Measurements from ENCODE around the gene SERPINB7.

GRCh38 chr18:63787673-63788072 lies 12.5 kb downstream of the SERPINB7 start:
- TF ChIP-seq JUND (IDR thresholded peaks at IDR 0.05) = no peak
- TF ChIP-seq CTCF (IDR thresholded peaks at IDR 0.05 in 2 of 3, conservative IDR thresholded peaks at IDR 0.05 in 1 of 3; ENCODE audit: borderline replicate concordance in 1 of 3, insufficient read depth in 1 of 3, low read depth in 2 of 3, low read length in 2 of 3) = no peak
- no peak for TF ChIP-seq POLR2A (IDR thresholded peaks at IDR 0.05; ENCODE audit: borderline replicate concordance, extremely low read depth, insufficient read depth, insufficient read length)
- no peak for TF ChIP-seq RAD21 (IDR thresholded peaks at IDR 0.05; ENCODE audit: low read depth)
- TF ChIP-seq SP1 (IDR thresholded peaks at IDR 0.05; ENCODE audit: low read depth) = no peak
- TF ChIP-seq FOSL1 (IDR thresholded peaks at IDR 0.05; ENCODE audit: low read depth) = no peak
- no peak for TF ChIP-seq YY1 (IDR thresholded peaks at IDR 0.05; ENCODE audit: extremely low read depth, insufficient replicate concordance, low read depth, low read length)
- no peak for TF ChIP-seq EZH2 (IDR thresholded peaks at IDR 0.05)
- no peak for TF ChIP-seq MAX (IDR thresholded peaks at IDR 0.05)
- no peak for TF ChIP-seq ZBTB33 (IDR thresholded peaks at IDR 0.05; ENCODE audit: extremely low read depth, insufficient replicate concordance, low read length)
- no peak for TF ChIP-seq REST (IDR thresholded peaks at IDR 0.05; ENCODE audit: low read depth)
- TF ChIP-seq TCF7L2 (IDR thresholded peaks at IDR 0.05; ENCODE audit: borderline replicate concordance, extremely low read depth, insufficient read depth, insufficient read length) = no peak
